Measurements from ENCODE around the gene MBD1.

DNA sequence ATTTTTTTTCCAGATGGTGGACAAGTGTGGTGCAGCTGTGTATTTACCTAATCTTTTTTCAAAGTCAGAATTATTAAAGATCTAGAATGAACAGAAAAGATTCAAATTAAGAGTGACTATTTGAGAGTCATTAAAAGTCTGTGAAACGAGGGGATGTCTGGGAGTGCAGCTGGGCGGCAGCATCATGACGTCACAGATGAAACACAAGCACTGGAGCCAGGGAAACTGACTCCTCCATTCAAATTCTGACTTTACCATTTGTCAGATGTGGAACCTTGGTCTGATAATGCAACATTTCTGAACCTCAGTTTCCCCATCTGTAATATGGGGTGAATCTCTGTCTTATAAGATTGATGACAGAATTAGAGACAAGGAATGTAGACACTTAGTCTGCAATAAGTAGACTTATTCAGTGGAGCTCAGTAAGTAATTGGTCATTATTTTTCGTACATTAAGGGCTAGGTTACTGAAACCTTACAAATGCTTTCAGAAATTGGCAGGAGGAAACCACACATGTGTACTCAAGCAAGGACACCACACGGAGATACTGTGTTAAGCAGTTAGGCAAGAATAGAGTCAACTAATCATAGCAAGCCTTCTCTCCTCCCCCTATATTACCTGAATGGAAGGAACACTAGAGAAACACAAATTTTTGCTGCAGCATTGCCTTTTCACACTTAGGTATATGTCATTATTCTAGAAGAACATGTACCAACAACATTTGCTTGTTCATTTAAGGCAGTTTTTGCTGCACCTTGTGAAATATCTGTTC, 34.0 kb upstream of the MBD1 start:
- TF ChIP-seq ZSCAN30 (CRISPR knock-in tag; IDR thresholded peaks at IDR 0.05), result no peak
- TF ChIP-seq, protein P1, sequence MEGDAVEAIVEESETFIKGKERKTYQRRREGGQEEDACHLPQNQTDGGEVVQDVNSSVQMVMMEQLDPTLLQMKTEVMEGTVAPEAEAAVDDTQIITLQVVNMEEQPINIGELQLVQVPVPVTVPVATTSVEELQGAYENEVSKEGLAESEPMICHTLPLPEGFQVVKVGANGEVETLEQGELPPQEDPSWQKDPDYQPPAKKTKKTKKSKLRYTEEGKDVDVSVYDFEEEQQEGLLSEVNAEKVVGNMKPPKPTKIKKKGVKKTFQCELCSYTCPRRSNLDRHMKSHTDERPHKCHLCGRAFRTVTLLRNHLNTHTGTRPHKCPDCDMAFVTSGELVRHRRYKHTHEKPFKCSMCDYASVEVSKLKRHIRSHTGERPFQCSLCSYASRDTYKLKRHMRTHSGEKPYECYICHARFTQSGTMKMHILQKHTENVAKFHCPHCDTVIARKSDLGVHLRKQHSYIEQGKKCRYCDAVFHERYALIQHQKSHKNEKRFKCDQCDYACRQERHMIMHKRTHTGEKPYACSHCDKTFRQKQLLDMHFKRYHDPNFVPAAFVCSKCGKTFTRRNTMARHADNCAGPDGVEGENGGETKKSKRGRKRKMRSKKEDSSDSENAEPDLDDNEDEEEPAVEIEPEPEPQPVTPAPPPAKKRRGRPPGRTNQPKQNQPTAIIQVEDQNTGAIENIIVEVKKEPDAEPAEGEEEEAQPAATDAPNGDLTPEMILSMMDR (CRISPR knock-in tag; IDR thresholded peaks at IDR 0.05), result no peak
- no peak for TF ChIP-seq SP5 (CRISPR knock-in tag; IDR thresholded peaks at IDR 0.05; ENCODE audit: borderline replicate concordance, low read depth)
- TF ChIP-seq, protein P2, sequence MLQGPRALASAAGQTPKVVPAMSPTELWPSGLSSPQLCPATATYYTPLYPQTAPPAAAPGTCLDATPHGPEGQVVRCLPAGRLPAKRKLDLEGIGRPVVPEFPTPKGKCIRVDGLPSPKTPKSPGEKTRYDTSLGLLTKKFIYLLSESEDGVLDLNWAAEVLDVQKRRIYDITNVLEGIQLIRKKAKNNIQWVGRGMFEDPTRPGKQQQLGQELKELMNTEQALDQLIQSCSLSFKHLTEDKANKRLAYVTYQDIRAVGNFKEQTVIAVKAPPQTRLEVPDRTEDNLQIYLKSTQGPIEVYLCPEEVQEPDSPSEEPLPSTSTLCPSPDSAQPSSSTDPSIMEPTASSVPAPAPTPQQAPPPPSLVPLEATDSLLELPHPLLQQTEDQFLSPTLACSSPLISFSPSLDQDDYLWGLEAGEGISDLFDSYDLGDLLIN (CRISPR knock-in tag; IDR thresholded peaks at IDR 0.05; ENCODE audit: borderline replicate concordance), result no peak
- no peak for TF ChIP-seq RAD21 (CRISPR knock-in tag; IDR thresholded peaks at IDR 0.05)
- no peak for TF ChIP-seq REL (CRISPR knock-in tag; conservative IDR thresholded peaks at IDR 0.05)
- no peak for TF ChIP-seq NFIC (IDR thresholded peaks at IDR 0.05; ENCODE audit: low read length)
- TF ChIP-seq RBAK (CRISPR knock-in tag; IDR thresholded peaks at IDR 0.05), result no peak
- TF ChIP-seq SP2 (CRISPR knock-in tag; IDR thresholded peaks at IDR 0.05), result no peak
- TF ChIP-seq, protein P3, sequence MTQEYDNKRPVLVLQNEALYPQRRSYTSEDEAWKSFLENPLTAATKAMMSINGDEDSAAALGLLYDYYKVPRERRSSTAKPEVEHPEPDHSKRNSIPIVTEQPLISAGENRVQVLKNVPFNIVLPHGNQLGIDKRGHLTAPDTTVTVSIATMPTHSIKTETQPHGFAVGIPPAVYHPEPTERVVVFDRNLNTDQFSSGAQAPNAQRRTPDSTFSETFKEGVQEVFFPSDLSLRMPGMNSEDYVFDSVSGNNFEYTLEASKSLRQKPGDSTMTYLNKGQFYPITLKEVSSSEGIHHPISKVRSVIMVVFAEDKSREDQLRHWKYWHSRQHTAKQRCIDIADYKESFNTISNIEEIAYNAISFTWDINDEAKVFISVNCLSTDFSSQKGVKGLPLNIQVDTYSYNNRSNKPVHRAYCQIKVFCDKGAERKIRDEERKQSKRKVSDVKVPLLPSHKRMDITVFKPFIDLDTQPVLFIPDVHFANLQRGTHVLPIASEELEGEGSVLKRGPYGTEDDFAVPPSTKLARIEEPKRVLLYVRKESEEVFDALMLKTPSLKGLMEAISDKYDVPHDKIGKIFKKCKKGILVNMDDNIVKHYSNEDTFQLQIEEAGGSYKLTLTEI (CRISPR knock-in tag; conservative IDR thresholded peaks at IDR 0.05), result no peak
- no peak for TF ChIP-seq ZFX (CRISPR knock-in tag; IDR thresholded peaks at IDR 0.05; ENCODE audit: low read depth)
- TF ChIP-seq EZH2 (conservative IDR thresholded peaks at IDR 0.05; ENCODE audit: low read depth, low read length), result no peak
- no peak for TF ChIP-seq FOXA1 (IDR thresholded peaks at IDR 0.05)
- TF ChIP-seq FOXA1 (CRISPR knock-in tag; IDR thresholded peaks at IDR 0.05), result no peak

All from HepG2 (cell line).